ENCODE measurements around the gene DCTN4.

- TF ChIP-seq POLR2A (IDR thresholded peaks at IDR 0.05) = no peak
- no peak for TF ChIP-seq CTCF (IDR thresholded peaks at IDR 0.05)
Observed at GRCh38 chr5:150797384-150797783, 38.6 kb upstream of the DCTN4 start.

Measured in breast epithelium (tissue), 3 donors.